WTC11 (cell line): ENCODE measurements around the gene TAF5L.

Source experiments
- CBFB ChIP-seq: sonication (generic); formaldehyde crosslinking; IDR thresholded peaks from 2 replicates; pipeline ENCODE4 v1.8.1; 2022; ENCODE audit warnings: mild to moderate bottlenecking, low read depth, missing genetic modification reagents
- CDX4 ChIP-seq: fragments of 250-450 bp; sonication (Bioruptor Pico); IDR thresholded peaks from 2 replicates; pipeline ENCODE4 v1.9.0; 2021; ENCODE audit warnings: moderate library complexity, mild to moderate bottlenecking, inconsistent platforms, borderline replicate concordance
- CREB1 ChIP-seq: sonication (generic); formaldehyde crosslinking; IDR thresholded peaks from 2 replicates; pipeline ENCODE4 v1.8.0; 2023; ENCODE audit warnings: mild to moderate bottlenecking, missing genetic modification reagents
- ESRRA ChIP-seq: sonication (generic); formaldehyde crosslinking; IDR thresholded peaks from 2 replicates; pipeline ENCODE4 v1.8.1; 2022; ENCODE audit warnings: mild to moderate bottlenecking, missing genetic modification reagents, borderline replicate concordance
- ETV6 ChIP-seq: sonication (generic); formaldehyde crosslinking; IDR thresholded peaks from 2 replicates; pipeline ENCODE4 v1.8.1; 2022; ENCODE audit warnings: mild to moderate bottlenecking, missing genetic modification reagents
- FOXK1 ChIP-seq: sonication (generic); formaldehyde crosslinking; IDR thresholded peaks from 2 replicates; pipeline ENCODE4 v1.8.0; 2022; ENCODE audit warnings: mild to moderate bottlenecking, moderate library complexity, missing genetic modification reagents
- MAX ChIP-seq: sonication (generic); formaldehyde crosslinking; IDR thresholded peaks from 2 replicates; pipeline ENCODE4 v1.8.0; 2022; ENCODE audit warnings: mild to moderate bottlenecking, missing genetic modification reagents
- OVOL2 ChIP-seq: fragments of 250-450 bp; sonication (Bioruptor Pico); IDR thresholded peaks from 2 replicates; pipeline ENCODE4 v1.9.0; 2021; ENCODE audit warnings: mild to moderate bottlenecking, borderline replicate concordance
- ZBTB21 ChIP-seq: sonication (generic); formaldehyde crosslinking; IDR thresholded peaks from 2 replicates; pipeline ENCODE4 v1.8.1; 2023; ENCODE audit warnings: mild to moderate bottlenecking, missing genetic modification reagents, borderline replicate concordance
- ZBTB43 ChIP-seq: sonication (generic); formaldehyde crosslinking; IDR thresholded peaks from 2 replicates; pipeline ENCODE4 v1.8.1; 2023; ENCODE audit warnings: mild to moderate bottlenecking, missing genetic modification reagents
- ZNF263 ChIP-seq: sonication (generic); formaldehyde crosslinking; IDR thresholded peaks from 2 replicates; pipeline ENCODE4 v1.8.1; 2022; ENCODE audit warnings: low read depth, mild to moderate bottlenecking, moderate library complexity, missing genetic modification reagents
- TF ChIP-seq, protein P1 (sequence below): fragments of 200-600 bp; IDR thresholded peaks from 2 replicates; pipeline ENCODE4 v1.8.0; 2022; ENCODE audit warnings: antibody characterized with exemption
- TF ChIP-seq, protein P2 (sequence below): sonication (generic); formaldehyde crosslinking; IDR thresholded peaks from 2 replicates; pipeline ENCODE4 v1.8.1; 2023; ENCODE audit warnings: mild to moderate bottlenecking, missing genetic modification reagents

DNA sequence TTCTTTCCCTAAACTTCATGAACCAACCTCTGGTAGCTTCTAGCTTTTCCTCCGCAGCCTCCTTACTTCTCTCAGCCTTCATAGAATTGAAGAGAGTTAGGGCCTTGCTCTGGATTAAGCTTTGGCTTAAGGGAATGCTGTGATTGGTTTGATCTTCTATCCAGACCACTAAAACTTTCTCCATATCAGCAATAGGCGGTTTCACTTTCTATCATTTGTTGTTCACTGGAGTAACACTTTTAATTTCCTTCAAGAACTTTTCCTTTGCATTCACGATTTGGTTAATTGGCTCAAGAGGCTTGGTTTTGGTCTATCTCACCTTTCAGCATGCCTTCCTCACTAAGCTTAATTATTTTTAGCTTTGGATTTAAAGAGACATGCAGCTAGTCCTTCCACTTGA, 5.2 kb upstream of the TAF5L start:
- TF ChIP-seq, protein P1, sequence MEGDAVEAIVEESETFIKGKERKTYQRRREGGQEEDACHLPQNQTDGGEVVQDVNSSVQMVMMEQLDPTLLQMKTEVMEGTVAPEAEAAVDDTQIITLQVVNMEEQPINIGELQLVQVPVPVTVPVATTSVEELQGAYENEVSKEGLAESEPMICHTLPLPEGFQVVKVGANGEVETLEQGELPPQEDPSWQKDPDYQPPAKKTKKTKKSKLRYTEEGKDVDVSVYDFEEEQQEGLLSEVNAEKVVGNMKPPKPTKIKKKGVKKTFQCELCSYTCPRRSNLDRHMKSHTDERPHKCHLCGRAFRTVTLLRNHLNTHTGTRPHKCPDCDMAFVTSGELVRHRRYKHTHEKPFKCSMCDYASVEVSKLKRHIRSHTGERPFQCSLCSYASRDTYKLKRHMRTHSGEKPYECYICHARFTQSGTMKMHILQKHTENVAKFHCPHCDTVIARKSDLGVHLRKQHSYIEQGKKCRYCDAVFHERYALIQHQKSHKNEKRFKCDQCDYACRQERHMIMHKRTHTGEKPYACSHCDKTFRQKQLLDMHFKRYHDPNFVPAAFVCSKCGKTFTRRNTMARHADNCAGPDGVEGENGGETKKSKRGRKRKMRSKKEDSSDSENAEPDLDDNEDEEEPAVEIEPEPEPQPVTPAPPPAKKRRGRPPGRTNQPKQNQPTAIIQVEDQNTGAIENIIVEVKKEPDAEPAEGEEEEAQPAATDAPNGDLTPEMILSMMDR, result no peak
- TF ChIP-seq ZBTB21 (CRISPR knock-in tag) (no peak), ESRRA (no peak), ZBTB43 (CRISPR knock-in tag) (no peak), MAX (CRISPR knock-in tag) (no peak), ZNF263 (CRISPR knock-in tag) (no peak), OVOL2 (CRISPR knock-in tag) (no peak), CBFB (no peak), CREB1 (CRISPR knock-in tag) (no peak), ETV6 (CRISPR knock-in tag) (no peak), FOXK1 (CRISPR knock-in tag) (no peak), CDX4 (CRISPR knock-in tag) (no peak)
- TF ChIP-seq, protein P2, sequence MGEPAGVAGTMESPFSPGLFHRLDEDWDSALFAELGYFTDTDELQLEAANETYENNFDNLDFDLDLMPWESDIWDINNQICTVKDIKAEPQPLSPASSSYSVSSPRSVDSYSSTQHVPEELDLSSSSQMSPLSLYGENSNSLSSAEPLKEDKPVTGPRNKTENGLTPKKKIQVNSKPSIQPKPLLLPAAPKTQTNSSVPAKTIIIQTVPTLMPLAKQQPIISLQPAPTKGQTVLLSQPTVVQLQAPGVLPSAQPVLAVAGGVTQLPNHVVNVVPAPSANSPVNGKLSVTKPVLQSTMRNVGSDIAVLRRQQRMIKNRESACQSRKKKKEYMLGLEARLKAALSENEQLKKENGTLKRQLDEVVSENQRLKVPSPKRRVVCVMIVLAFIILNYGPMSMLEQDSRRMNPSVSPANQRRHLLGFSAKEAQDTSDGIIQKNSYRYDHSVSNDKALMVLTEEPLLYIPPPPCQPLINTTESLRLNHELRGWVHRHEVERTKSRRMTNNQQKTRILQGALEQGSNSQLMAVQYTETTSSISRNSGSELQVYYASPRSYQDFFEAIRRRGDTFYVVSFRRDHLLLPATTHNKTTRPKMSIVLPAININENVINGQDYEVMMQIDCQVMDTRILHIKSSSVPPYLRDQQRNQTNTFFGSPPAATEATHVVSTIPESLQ (CRISPR knock-in tag), result no peak
